NOMO-1 treated with dmso at 0.1 percent for 144 hours (cell line): ENCODE data around the gene PRSS33.

ENCODE experiments used
- DNase-seq: peaks from one replicate; lab custom pipeline; 2025; ENCODE audit not compliant: unreplicated experiment; lab: John Stamatoyannopoulos, UW

The PRSS33 gene

DNA sequence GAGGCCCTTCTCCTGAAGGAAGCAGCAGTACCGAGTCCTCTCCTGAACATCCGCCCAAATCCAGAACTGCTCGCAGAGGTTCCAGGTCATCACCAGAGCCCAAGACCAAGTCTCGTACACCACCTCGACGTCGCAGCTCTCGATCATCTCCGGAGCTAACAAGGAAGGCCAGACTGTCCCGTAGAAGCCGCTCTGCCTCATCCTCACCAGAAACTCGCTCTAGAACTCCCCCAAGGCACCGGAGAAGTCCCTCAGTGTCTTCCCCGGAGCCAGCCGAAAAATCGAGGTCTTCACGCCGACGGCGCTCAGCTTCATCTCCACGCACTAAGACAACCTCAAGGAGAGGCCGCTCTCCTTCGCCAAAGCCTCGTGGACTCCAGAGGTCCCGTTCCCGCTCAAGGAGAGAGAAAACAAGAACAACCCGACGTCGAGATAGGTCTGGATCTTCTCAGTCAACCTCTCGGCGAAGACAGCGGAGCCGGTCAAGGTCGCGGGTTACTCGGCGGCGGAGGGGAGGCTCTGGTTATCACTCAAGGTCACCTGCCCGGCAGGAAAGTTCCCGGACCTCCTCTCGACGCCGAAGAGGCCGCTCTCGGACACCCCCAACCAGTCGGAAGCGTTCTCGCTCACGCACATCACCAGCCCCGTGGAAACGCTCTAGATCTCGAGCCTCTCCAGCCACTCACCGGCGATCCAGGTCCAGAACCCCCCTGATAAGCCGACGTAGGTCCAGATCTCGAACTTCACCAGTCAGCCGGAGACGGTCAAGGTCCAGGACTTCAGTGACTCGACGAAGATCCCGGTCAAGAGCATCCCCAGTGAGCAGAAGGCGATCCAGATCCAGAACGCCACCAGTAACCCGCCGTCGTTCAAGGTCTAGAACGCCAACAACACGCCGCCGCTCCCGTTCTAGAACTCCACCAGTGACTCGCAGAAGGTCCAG is 21.6 kb downstream of the PRSS33 start:
- DNase-seq = no peak

DNA sequence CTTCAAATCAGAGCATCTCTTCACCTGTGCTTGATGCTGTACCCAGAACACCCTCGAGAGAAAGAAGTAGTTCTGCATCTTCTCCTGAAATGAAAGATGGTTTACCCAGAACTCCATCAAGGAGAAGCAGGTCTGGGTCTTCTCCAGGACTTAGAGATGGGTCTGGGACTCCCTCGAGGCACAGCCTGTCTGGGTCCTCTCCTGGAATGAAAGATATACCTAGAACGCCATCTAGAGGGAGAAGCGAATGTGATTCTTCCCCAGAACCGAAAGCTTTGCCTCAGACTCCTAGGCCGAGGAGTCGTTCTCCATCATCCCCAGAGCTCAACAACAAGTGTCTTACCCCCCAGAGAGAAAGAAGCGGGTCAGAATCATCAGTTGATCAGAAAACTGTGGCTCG is 22.6 kb downstream of the PRSS33 start:
- DNase-seq = no peak

GRCh38 chr16:2763173-2763572 is 24.2 kb downstream of the PRSS33 start:
- no peak for DNase-seq

DNA sequence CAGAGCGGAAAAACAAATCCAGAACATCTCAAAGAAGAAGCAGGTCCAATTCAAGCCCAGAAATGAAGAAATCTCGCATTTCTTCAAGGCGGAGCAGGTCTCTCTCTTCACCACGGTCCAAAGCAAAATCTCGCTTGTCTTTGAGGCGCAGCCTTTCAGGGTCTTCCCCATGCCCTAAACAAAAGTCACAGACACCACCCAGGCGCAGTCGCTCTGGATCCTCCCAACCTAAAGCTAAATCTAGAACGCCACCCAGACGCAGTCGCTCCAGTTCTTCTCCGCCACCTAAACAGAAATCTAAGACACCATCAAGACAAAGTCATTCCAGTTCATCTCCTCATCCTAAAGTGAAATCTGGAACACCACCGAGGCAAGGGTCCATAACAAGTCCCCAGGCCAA is 24.6 kb downstream of the PRSS33 start:
- DNase-seq = no peak

GRCh38 chr16:2761886-2762583 is 25.3 kb downstream of the PRSS33 start:
- no peak for DNase-seq

DNA sequence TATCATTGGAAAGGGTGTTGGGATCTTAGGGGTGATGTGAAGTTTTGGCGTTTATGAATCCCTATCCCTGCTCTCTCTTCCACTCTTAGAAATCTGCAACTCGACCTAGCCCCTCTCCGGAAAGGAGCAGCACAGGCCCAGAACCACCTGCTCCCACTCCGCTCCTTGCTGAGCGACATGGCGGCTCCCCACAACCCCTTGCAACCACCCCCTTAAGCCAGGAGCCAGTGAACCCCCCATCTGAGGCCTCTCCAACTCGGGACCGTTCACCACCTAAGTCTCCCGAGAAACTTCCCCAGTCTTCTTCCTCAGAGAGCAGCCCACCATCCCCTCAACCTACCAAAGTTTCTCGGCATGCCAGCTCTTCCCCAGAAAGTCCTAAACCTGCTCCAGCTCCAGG is 25.9 kb downstream of the PRSS33 start:
- no peak for DNase-seq

DNA sequence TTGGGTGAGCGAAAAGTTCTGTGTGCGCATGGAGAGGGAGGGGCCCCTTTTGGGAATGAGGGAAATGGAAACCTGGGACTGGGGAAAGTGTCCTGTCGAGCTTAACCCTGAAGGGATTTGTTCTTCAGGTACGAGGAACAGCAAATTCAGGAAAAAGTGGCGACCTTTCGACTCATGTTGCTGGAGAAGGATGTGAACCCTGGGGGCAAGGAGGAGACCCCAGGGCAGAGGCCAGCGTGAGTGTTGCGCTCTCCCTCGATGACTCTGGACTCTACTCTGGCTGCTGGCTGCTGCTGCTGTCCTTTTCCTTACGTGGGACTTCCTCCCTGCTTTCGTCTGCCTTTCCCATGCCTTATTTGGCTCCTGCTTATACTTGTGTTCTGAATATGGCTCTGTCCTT is 30.0 kb downstream of the PRSS33 start:
- DNase-seq = no peak

- no peak for DNase-seq
Observed at GRCh38 chr16:2756288-2757015, 30.9 kb downstream of the PRSS33 start.

DNA sequence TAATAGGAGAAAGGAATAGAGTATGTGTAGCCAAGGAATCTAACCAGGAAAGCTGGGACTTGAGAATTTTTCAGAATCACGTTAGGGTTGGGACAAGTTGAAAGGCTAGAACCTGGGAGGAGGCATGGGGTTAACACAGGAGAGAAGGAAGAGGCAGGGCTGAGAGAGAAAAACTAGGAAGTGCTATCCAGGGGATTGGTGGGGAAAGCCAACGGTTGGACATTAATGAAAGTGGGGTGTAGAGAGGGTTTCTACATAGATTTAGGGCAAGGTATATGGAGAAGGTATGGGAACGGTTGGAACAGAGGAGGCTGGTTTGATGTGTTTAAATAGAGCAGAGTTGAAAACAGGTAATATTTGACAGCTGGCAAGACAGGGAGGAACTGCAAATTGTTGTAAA is 32.2 kb downstream of the PRSS33 start:
- no peak for DNase-seq

DNA sequence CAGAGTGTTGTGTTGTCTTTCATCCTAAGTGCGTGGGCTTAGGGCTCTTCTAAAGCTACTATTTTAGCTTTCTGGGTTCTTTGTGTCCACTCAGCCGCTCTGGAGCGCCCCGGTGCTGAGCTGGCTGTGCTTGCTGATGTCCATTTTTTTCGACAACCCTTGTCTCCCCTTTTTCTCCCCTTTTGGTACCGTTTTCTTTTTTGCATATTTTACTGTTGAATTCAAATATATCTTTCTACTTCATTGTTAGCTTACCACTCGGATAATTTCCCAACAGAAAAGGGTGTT is 33.7 kb downstream of the PRSS33 start:
- no peak for DNase-seq

DNA sequence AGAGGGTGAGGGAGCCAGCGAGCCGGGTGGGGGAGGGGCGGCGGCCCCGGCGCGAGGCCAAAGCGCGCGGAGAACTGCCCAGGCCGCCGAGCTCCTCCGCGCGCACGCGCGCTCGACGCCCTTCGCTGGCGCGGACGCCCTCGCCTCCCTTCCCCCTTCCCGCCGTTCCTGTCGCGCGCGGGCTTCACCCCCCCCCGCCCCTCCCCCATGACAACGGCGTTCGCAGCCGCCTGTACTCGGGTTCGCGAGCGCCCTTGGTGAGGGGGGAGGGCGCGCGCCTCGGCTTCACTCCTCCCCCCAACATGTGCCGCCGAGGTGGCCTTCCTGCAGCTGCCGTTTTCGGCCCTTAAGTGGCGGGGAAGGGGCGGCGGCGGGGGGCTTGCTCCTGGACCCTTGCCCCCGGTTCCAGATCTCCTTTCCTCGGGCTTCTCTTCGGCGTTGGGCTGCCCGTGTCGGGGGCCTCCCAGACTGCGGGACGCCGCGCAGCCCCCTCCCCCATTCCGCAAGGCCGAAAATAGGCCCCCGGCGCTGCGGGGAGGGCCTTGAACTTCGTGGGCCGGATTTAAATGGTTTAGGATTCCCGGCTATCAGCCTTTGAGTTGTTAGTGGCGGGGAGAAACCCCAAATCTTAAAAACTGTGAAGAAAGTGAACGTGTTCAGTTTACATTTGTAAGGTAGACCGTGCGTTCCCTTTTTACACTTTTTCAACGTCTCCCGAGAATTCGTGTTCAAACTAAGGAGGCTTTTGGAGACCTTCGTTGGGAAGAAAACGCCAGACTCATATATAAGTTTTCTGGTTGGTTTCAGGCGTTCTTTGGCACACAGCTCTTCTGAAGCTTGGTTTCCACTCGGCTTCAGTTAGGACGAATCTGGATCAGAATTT is 34.3 kb downstream of the PRSS33 start:
- DNase-seq = peak; percentile 43

GRCh38 chr16:2752035-2752849 is 35.1 kb downstream of the PRSS33 start, which contains the start of gene SRRM2:
Gene SRRM2 (plus strand): TSS chr16:2752638. CDS start chr16:2756365, 3,727 bp downstream.
- peak; percentile 97 for DNase-seq

- no peak for DNase-seq
Observed at GRCh38 chr16:2751577-2752034, 35.8 kb downstream of the PRSS33 start.

- no peak for DNase-seq
Observed at GRCh38 chr16:2749936-2750335, 37.4 kb downstream of the PRSS33 start.

DNA sequence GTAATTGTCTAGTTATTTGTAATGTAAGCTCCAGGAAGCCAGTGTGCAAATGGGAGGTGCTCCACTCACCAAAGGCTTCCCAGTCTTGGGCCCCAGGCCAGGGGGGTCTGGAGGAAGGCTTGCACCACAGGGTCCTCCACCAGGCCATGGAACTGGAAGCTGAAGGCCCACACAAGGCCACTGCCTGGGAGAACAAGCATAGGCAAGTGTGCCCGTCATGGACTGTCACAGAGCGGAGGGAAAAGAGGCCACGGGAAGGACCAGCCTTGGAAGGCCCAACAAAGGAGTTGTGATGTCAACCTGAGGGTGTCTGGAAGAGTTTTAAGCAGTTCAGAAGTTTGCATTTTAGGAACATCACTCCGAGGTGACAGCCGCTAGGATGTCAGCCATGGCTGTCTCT is 37.9 kb downstream of the PRSS33 start:
- DNase-seq = no peak

- no peak for DNase-seq
Observed at GRCh38 chr16:2748757-2749455, 38.5 kb downstream of the PRSS33 start.

DNA sequence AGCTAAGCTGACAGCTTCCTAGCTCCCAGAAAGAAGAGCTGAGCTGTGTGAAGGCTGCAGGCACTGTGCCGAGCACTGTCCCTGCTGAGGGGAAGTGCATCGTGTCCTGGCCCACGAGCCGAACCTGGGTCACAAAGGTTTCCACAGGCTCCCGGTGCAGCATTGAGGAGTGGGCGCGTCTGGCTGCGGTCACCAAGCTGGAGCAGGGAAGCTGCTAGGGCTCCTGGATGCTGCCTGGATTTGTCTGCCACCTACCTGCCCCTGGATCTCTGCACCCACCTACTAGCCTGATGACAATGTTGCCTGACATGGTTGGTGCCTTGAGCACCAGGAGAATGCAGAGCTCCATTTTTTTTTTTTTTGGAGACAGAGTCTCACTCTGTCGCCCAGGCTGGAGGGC is 41.4 kb downstream of the PRSS33 start:
- no peak for DNase-seq

DNA sequence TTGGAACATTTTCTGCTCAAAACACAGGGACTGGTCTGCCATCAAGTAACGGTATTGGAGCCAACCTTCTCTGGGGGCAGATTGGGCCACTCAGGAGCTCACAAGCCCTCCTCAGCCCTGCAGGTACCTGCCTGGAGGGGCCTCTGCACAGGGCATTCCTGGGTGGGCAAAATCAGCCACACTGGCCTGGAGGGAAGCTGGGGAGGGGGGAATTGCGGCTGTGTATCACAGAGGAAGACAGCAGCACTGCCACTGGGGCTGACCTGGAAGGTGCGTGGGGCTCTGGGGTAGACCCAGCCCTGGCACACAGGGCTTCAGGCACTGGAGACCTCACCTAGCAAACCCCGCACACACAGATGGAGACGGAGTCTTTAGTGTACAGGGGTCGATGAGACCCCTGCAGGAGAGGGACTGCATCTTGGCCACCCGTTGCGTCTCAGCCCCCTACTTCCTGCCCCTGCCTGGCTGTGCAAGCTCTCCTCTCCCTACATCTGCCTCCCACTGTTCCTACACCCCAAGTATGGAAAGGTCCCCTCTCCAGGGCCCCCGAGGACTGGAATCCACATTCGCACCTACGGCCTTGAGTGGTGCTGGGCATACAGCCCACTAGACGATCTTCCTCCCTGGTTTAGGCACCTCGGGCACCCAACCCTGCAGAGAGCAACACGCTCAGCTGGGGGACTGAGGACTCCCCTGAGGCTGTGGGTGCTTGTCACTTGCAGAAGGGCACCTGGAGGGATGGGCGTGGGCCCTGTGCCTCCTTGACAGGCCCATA is 42.1 kb downstream of the PRSS33 start:
- no peak for DNase-seq
